ENCODE data around the gene C16orf87. TPM values are rescaled to one million over a fixed set of nuclear protein-coding genes. Genes with fewer than 3 reads are reported as not detected.
A peak's percentile ranks its signal among the peaks of the same experiment; 100 is the strongest.

Gene C16orf87
- polyA plus RNA-seq, 3 donors: 6.1 to 9.7 (median 7.6) TPM

DNA sequence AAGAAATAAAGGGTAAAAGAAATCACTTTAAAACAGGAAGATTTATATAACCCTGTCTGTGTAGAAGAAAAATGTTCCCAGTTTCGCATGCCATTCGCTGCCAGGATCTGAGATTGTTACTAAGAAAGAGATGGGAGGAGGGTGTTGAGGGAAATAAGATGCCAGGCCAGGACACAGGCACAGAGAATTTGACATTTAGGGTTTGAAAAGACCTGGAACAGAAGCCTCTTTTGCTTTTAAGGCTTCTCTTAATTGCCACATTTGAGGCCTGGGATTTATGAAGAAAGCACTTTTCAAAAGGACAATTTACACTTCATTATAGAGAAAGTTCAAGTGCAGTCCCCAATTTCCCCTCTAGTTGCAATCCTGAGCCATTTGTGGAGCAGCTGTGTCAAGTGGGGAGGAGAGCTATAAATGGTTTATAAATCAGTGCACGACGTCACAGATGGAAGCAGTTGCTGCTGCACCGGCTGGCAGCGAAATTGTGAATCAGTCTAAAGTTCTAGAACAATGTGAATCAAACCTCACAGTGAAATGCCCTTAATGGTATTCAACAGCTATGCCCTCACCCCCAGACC, 26.5 kb upstream of the C16orf87 start:
- no peak overlapping the region for H3K27ac ChIP-seq (ENCODE audit: low read depth in 1 of 2, low read length in 2 of 2)
- H4K20me1 ChIP-seq (ENCODE audit: insufficient read depth, low read length): no peaks in the 10 kb centered on the region
- DNase-seq: peak in 2 of 3 donors; percentile 17 to 31
- no peak overlapping the region for H3K9ac ChIP-seq (ENCODE audit: insufficient read depth, low read length, poor library complexity, severe bottlenecking)
- Mint-ChIP-seq H3K27ac (no peak overlapping the region), H3K4me3 (no peak overlapping the region), H3K9me3 (peaks cover under 1 to 5% (median 1%) of the 10 kb centered on the region in 7 donors), H3K36me3 (peaks cover 0 to under 1% of the 10 kb centered on the region in 2 donors), H3K4me1 (peaks cover 17% of the 10 kb centered on the region), H3K27me3 (ENCODE audit: low read depth in 3 of 3) (peaks cover 0 to 1% (median 0%) of the 10 kb centered on the region in 3 donors)
- TF ChIP-seq, protein P1, sequence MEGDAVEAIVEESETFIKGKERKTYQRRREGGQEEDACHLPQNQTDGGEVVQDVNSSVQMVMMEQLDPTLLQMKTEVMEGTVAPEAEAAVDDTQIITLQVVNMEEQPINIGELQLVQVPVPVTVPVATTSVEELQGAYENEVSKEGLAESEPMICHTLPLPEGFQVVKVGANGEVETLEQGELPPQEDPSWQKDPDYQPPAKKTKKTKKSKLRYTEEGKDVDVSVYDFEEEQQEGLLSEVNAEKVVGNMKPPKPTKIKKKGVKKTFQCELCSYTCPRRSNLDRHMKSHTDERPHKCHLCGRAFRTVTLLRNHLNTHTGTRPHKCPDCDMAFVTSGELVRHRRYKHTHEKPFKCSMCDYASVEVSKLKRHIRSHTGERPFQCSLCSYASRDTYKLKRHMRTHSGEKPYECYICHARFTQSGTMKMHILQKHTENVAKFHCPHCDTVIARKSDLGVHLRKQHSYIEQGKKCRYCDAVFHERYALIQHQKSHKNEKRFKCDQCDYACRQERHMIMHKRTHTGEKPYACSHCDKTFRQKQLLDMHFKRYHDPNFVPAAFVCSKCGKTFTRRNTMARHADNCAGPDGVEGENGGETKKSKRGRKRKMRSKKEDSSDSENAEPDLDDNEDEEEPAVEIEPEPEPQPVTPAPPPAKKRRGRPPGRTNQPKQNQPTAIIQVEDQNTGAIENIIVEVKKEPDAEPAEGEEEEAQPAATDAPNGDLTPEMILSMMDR (IDR thresholded peaks at IDR 0.05): peak; percentile 32
- H3K36me3 ChIP-seq (replicated peaks in 1 of 2; ENCODE audit: control insufficient read depth in 1 of 2, insufficient read depth in 2 of 2, low read length in 2 of 2): no peaks in the 10 kb centered on the region
- H3K27me3 ChIP-seq (ENCODE audit: control insufficient read depth in 2 of 2, insufficient read depth in 2 of 2, low read length in 2 of 2): no peaks in the 10 kb centered on the region
- intact Hi-C loops (cut with micrococcal nuclease): no loop called here
- H2AFZ ChIP-seq (ENCODE audit: insufficient read depth, low read depth, low read length, poor library complexity, severe bottlenecking): no peak overlapping the region
- H3K9me3 ChIP-seq (replicated peaks in 1 of 2; ENCODE audit: control insufficient read depth in 1 of 2, insufficient read depth in 1 of 2, low read length in 2 of 2): no peaks in the 10 kb centered on the region
- H3K4me2 ChIP-seq (replicated peaks; ENCODE audit: extremely low read depth, low read length, poor library complexity, severe bottlenecking): no peak overlapping the region
- H3K4me1 ChIP-seq (ENCODE audit: control insufficient read depth in 1 of 2, insufficient read depth in 2 of 2, low read length in 2 of 2): peaks cover 11 to 14% of the 10 kb centered on the region in 2 donors
- WGBS (ENCODE audit: insufficient coverage): 100% methylated on average over 2 of the region's 6 CpGs
- H3K4me3 ChIP-seq (replicated peaks in 1 of 3; ENCODE audit: low read depth in 2 of 3, low read length in 3 of 3): no peak overlapping the region
- H3K79me2 ChIP-seq (ENCODE audit: insufficient read depth, low read length): no peaks in the 10 kb centered on the region

DNA sequence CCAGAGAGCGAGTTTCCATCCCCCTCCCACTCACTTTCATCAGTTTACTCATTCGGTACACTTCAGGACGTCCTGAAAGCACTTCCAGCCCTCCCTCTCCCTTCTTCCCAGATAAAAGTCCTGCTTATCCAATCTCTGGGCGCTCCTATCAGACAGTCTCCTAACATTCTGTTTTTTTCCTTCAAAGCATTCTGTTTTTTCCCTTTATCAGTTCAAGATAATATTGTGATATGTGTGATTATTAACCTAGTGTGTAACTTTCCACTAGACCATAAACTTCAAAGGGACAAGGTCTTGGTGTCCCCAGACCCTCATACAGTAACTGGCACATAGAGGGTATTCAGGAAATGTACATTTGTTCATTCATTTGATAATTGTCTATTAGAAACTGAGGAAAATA, 24.4 kb upstream of the C16orf87 start:
- Mint-ChIP-seq H3K27me3 (ENCODE audit: low read depth in 3 of 3) (peaks cover 0 to 1% (median 0%) of the 10 kb centered on the region in 3 donors), H3K36me3 (no peaks in the 10 kb centered on the region), H3K4me1 (peaks cover 17% of the 10 kb centered on the region), H3K9me3 (peaks cover 0 to 4% (median 0%) of the 10 kb centered on the region in 7 donors), H3K27ac (no peak overlapping the region), H3K4me3 (no peak overlapping the region)
- no peaks in the 10 kb centered on the region for H3K36me3 ChIP-seq (replicated peaks in 1 of 2; ENCODE audit: control insufficient read depth in 1 of 2, insufficient read depth in 2 of 2, low read length in 2 of 2)
- WGBS (ENCODE audit: insufficient coverage): 96% methylated on average over 3 of the region's 4 CpGs
- no peak for DNase-seq
- H4K20me1 ChIP-seq (ENCODE audit: insufficient read depth, low read length): no peaks in the 10 kb centered on the region
- TF ChIP-seq, protein P1 (IDR thresholded peaks at IDR 0.05): no peak
- H2AFZ ChIP-seq (ENCODE audit: insufficient read depth, low read depth, low read length, poor library complexity, severe bottlenecking): no peak overlapping the region
- no peak overlapping the region for H3K27ac ChIP-seq (ENCODE audit: low read depth in 1 of 2, low read length in 2 of 2)
- H3K79me2 ChIP-seq (ENCODE audit: insufficient read depth, low read length): no peaks in the 10 kb centered on the region
- H3K9ac ChIP-seq (ENCODE audit: insufficient read depth, low read length, poor library complexity, severe bottlenecking): no peak overlapping the region
- no peak overlapping the region for H3K4me3 ChIP-seq (replicated peaks in 1 of 3; ENCODE audit: low read depth in 2 of 3, low read length in 3 of 3)
- peaks cover 11% of the 10 kb centered on the region in 2 donors for H3K4me1 ChIP-seq (ENCODE audit: control insufficient read depth in 1 of 2, insufficient read depth in 2 of 2, low read length in 2 of 2)
- H3K27me3 ChIP-seq (ENCODE audit: control insufficient read depth in 2 of 2, insufficient read depth in 2 of 2, low read length in 2 of 2): no peaks in the 10 kb centered on the region
- intact Hi-C loops (cut with micrococcal nuclease): loop anchor here in 1 of 2 donors (2.0 kb wide), 1 partner anchor 53 kb away; no protein-coding TSS in a partner anchor
- no peaks in the 10 kb centered on the region for H3K9me3 ChIP-seq (replicated peaks in 1 of 2; ENCODE audit: control insufficient read depth in 1 of 2, insufficient read depth in 1 of 2, low read length in 2 of 2)
- no peak overlapping the region for H3K4me2 ChIP-seq (replicated peaks; ENCODE audit: extremely low read depth, low read length, poor library complexity, severe bottlenecking)
